ENCODE data around the gene CFB.

Gene CFB

GRCh38 chr6:31970604-31971271, 24.8 kb downstream of the CFB start (continued):
- TF ChIP-seq ZNF211 (tag by site-specific recombination; IDR thresholded peaks at IDR 0.05; ENCODE audit: low read depth) (no peak), ZFHX2 (tag by site-specific recombination; conservative IDR thresholded peaks at IDR 0.05) (no peak), ZNF521 (tag by site-specific recombination; IDR thresholded peaks at IDR 0.05) (no peak), MYNN (tag by site-specific recombination; IDR thresholded peaks at IDR 0.05; ENCODE audit: borderline replicate concordance) (no peak), ATF2 (tag by site-specific recombination; IDR thresholded peaks at IDR 0.05; ENCODE audit: low read depth) (peak; percentile 34; the same call in 1 of the 2 replicates), ZNF76 (tag by site-specific recombination; IDR thresholded peaks at IDR 0.05; ENCODE audit: borderline replicate concordance, low read depth) (no peak), ZBTB20 (tag by site-specific recombination; IDR thresholded peaks at IDR 0.05) (peak; percentile 12; the same call in 1 of the 2 replicates), ZNF184 (tag by site-specific recombination; IDR thresholded peaks at IDR 0.05) (peak; percentile 76; the same call in 1 of the 2 replicates), ZNF48 (tag by site-specific recombination; IDR thresholded peaks at IDR 0.05) (no peak), GLI4 (tag by site-specific recombination; IDR thresholded peaks at IDR 0.05) (no peak), ZFP41 (tag by site-specific recombination; IDR thresholded peaks at IDR 0.05; ENCODE audit: borderline replicate concordance) (no peak), ZNF510 (tag by site-specific recombination; IDR thresholded peaks at IDR 0.05; ENCODE audit: insufficient replicate concordance) (no peak), ZNF221 (tag by site-specific recombination; IDR thresholded peaks at IDR 0.05; ENCODE audit: borderline replicate concordance) (no peak), FEZF1 (tag by site-specific recombination; IDR thresholded peaks at IDR 0.05) (no peak), ZNF426 (tag by site-specific recombination; IDR thresholded peaks at IDR 0.05) (no peak), WT1 (tag by site-specific recombination; IDR thresholded peaks at IDR 0.05) (0 out of 2 replicates have a peak, but pooled peaks have one; percentile 17), ZNF280C (tag by site-specific recombination; IDR thresholded peaks at IDR 0.05) (no peak), ZNF558 (tag by site-specific recombination; IDR thresholded peaks at IDR 0.05) (0 out of 2 replicates have a peak, but pooled peaks have one; percentile 17), ZNF629 (tag by site-specific recombination; IDR thresholded peaks at IDR 0.05) (peak; percentile 91)

- H3K4me1 ChIP-seq (ENCODE audit: control insufficient read depth, insufficient read depth, low read length) = peaks cover 5% of the 10 kb centered on the region
- H3K36me3 ChIP-seq (ENCODE audit: control insufficient read depth in 2 of 2, insufficient read depth in 1 of 2, low read length in 2 of 2) = peaks cover 3 to 50% of the 10 kb centered on the region in 2 experiments; a peak in 2 of 3 replicates
- H3K4me3 ChIP-seq (ENCODE audit: low read depth, low read length) = peak overlapping the region; percentile 83
- peak overlapping the region; percentile 74 for H3K27ac ChIP-seq (ENCODE audit: extremely low read depth, low read depth, low read length)
- POLR2A ChIA-PET = interaction anchor here (0.6 to 4.6 kb wide), 28 partner anchors 9 to 1000 kb away, joined by 3 to 64 read pairs (median 5); partner anchors contain the start of genes C6orf47, CLIC1, CSNK2B and EHMT2
- no peaks in the 10 kb centered on the region for H3K9me3 ChIP-seq (ENCODE audit: control insufficient read depth, insufficient read depth, low read depth, low read length)
- CTCF ChIA-PET = interaction anchor here (0.6 to 2.1 kb wide), 5 partner anchors 10 to 1787 kb away, joined by 3 to 10 read pairs (median 4); partner anchors contain the start of genes NELFE and SKIC2
- TF ChIP-seq ZNF114 (tag by site-specific recombination; IDR thresholded peaks at IDR 0.05) (no peak), ZNF610 (tag by site-specific recombination; IDR thresholded peaks at IDR 0.05; ENCODE audit: borderline replicate concordance) (no peak), GFI1B (tag by site-specific recombination; IDR thresholded peaks at IDR 0.05) (no peak), ZBTB17 (tag by site-specific recombination; IDR thresholded peaks at IDR 0.05) (peak; percentile 90), ZNF292 (tag by site-specific recombination; IDR thresholded peaks at IDR 0.05; ENCODE audit: borderline replicate concordance, low read depth) (no peak), ZSCAN16 (tag by site-specific recombination; IDR thresholded peaks at IDR 0.05) (peak; percentile 30; the same call in 1 of the 2 replicates), ZNF560 (tag by site-specific recombination; IDR thresholded peaks at IDR 0.05; ENCODE audit: borderline replicate concordance) (no peak), ZNF645 (tag by site-specific recombination; IDR thresholded peaks at IDR 0.05) (no peak), TRIM28 (IDR thresholded peaks at IDR 0.05; ENCODE audit: borderline replicate concordance, low read length) (0 out of 2 replicates have a peak, but pooled peaks have one; percentile 30), BCL11A (tag by site-specific recombination; IDR thresholded peaks at IDR 0.05; ENCODE audit: low read depth) (peak; percentile 78; the same call in 1 of the 2 replicates), ZNF19 (tag by site-specific recombination; IDR thresholded peaks at IDR 0.05; ENCODE audit: low read depth) (no peak), KLF7 (tag by site-specific recombination; IDR thresholded peaks at IDR 0.05; ENCODE audit: borderline replicate concordance) (no peak), ZBTB20 (tag by site-specific recombination; IDR thresholded peaks at IDR 0.05) (0 out of 2 replicates have a peak, but pooled peaks have one; percentile 7), KLF1 (tag by site-specific recombination; IDR thresholded peaks at IDR 0.05) (no peak)
Observed at GRCh38 chr6:31971279-31971992, 25.5 kb downstream of the CFB start.

All from HEK293 (cell line).